ENCODE results near the gene PDXP. TPM values are rescaled to one million over a fixed set of nuclear protein-coding genes. Genes with fewer than 3 reads are reported as not detected.

The PDXP gene
- total and polyA plus RNA-seq, 2 of the 13 experiments (the other 11 are each of a cell fraction or from before 2014, with no cell fraction given), result 58.2 to 70.6 TPM

DNA sequence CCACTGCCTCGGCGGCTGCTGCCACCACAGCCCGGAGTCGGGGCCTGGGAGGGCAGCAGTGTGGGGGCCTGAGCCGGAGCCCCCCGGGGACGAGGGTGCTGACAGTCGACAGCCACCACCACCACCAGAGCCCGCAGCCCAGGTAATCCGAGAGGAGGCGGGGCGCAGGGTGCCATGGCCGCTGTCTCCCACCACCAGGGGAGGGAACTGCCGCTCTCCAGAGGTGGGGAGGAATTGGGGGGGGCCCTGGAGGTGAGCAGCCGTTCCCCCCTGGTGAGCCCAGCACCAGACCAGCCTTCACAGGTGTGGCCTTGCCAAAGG, 50.9 kb downstream of the PDXP start:
- no peak overlapping the region for H3K4me3 ChIP-seq (replicated peaks in 1 of 3; ENCODE audit: insufficient read depth in 1 of 3, low read depth in 2 of 3, low read length in 3 of 3)
- no peak for DNase-seq (ENCODE audit: low spot score)
- intact Hi-C loops (cut with micrococcal nuclease; ENCODE audit: unreplicated experiment), result no loop called here
- ChIA-PET POLR2A (no interaction called here), CTCF (ENCODE audit: low intra/inter-chr PET ratio, low total read pairs) (no interaction called here)
- H3K27ac ChIP-seq (ENCODE audit: extremely low read length, insufficient read depth, low read length), result no peak overlapping the region
- no TSS peak for BruUV-seq (replicated peaks)
- H4K20me1 ChIP-seq (ENCODE audit: insufficient read depth, low read length), result no peaks in the 10 kb centered on the region
- H3K4me2 ChIP-seq (ENCODE audit: low read depth, low read length), result no peak overlapping the region
- no peaks in the 10 kb centered on the region; a peak in 1 of 5 replicates for H3K27me3 ChIP-seq (ENCODE audit: control insufficient read depth in 1 of 2, insufficient read depth in 2 of 2, low read length in 2 of 2)
- no peak for FAIRE-seq
- peaks cover 0 to 3% of the 10 kb centered on the region in 2 experiments; a peak in 2 of 5 replicates for H3K36me3 ChIP-seq (replicated peaks in 1 of 2; ENCODE audit: control insufficient read depth in 1 of 2, insufficient read depth in 2 of 2, low read length in 2 of 2)
- no peaks in the 10 kb centered on the region for H3K9me3 ChIP-seq (ENCODE audit: low read length)
- no peak overlapping the region for H3K9ac ChIP-seq (ENCODE audit: insufficient read depth, low read depth, low read length)
- in situ Hi-C loops (cut with HindIII; ENCODE audit: extremely low pct_ligation_motif_present, low pct_unique_long_range_greater_than_20kb), result no loop called here
- H3K79me2 ChIP-seq (ENCODE audit: insufficient read depth, low read length), result no peaks in the 10 kb centered on the region
- WGBS (ENCODE audit: low lambda C conversion rate), result 86% methylated on average over 10 of the region's 15 CpGs
- no peaks in the 10 kb centered on the region for H3K4me1 ChIP-seq (ENCODE audit: insufficient read depth, low read length)
- ATAC-seq, result peak; percentile 18; the same call in 1 of the 3 replicates
- H2AFZ ChIP-seq (ENCODE audit: low read length), result no peak overlapping the region
- TF ChIP-seq, protein P1, sequence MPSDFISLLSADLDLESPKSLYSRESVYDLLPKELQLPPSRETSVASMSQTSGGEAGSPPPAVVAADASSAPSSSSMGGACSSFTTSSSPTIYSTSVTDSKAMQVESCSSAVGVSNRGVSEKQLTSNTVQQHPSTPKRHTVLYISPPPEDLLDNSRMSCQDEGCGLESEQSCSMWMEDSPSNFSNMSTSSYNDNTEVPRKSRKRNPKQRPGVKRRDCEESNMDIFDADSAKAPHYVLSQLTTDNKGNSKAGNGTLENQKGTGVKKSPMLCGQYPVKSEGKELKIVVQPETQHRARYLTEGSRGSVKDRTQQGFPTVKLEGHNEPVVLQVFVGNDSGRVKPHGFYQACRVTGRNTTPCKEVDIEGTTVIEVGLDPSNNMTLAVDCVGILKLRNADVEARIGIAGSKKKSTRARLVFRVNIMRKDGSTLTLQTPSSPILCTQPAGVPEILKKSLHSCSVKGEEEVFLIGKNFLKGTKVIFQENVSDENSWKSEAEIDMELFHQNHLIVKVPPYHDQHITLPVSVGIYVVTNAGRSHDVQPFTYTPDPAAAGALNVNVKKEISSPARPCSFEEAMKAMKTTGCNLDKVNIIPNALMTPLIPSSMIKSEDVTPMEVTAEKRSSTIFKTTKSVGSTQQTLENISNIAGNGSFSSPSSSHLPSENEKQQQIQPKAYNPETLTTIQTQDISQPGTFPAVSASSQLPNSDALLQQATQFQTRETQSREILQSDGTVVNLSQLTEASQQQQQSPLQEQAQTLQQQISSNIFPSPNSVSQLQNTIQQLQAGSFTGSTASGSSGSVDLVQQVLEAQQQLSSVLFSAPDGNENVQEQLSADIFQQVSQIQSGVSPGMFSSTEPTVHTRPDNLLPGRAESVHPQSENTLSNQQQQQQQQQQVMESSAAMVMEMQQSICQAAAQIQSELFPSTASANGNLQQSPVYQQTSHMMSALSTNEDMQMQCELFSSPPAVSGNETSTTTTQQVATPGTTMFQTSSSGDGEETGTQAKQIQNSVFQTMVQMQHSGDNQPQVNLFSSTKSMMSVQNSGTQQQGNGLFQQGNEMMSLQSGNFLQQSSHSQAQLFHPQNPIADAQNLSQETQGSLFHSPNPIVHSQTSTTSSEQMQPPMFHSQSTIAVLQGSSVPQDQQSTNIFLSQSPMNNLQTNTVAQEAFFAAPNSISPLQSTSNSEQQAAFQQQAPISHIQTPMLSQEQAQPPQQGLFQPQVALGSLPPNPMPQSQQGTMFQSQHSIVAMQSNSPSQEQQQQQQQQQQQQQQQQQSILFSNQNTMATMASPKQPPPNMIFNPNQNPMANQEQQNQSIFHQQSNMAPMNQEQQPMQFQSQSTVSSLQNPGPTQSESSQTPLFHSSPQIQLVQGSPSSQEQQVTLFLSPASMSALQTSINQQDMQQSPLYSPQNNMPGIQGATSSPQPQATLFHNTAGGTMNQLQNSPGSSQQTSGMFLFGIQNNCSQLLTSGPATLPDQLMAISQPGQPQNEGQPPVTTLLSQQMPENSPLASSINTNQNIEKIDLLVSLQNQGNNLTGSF (CRISPR knock-in tag; IDR thresholded peaks at IDR 0.05), result no peak
- no peak for TF ChIP-seq HIVEP1 (CRISPR knock-in tag; IDR thresholded peaks at IDR 0.05)
- TF ChIP-seq AGO2 (optimal IDR thresholded peaks at IDR 0.05; ENCODE audit: low read depth, low read length), result peak; percentile 4
- no peak for TF ChIP-seq MEIS2 (CRISPR knock-in tag; IDR thresholded peaks at IDR 0.05)
- TF ChIP-seq SRSF9 (IDR thresholded peaks at IDR 0.05; ENCODE audit: borderline replicate concordance, insufficient read depth, low read depth, low read length, poor library complexity, severe bottlenecking), result no peak
- TF ChIP-seq DMAP1 (CRISPR knock-in tag; IDR thresholded peaks at IDR 0.05), result no peak
- no peak for TF ChIP-seq ZNF136 (CRISPR knock-in tag; IDR thresholded peaks at IDR 0.05; ENCODE audit: low read depth)

Measured in HepG2 (cell line).